Measurements from ENCODE around the gene CGN. TPM values are rescaled to one million over a fixed set of nuclear protein-coding genes. Genes with fewer than 3 reads are reported as not detected.

The CGN gene
- total and polyA plus RNA-seq, 2 of the 13 experiments (the other 11 are each of a cell fraction or from before 2014, with no cell fraction given): 0.75 to 0.81 TPM

GRCh38 chr1:151578941-151579340 is 67.8 kb downstream of the CGN start (continued):
- TF ChIP-seq ZSCAN9 (CRISPR knock-in tag; IDR thresholded peaks at IDR 0.05; ENCODE audit: borderline replicate concordance): no peak
- TF ChIP-seq, protein P1, sequence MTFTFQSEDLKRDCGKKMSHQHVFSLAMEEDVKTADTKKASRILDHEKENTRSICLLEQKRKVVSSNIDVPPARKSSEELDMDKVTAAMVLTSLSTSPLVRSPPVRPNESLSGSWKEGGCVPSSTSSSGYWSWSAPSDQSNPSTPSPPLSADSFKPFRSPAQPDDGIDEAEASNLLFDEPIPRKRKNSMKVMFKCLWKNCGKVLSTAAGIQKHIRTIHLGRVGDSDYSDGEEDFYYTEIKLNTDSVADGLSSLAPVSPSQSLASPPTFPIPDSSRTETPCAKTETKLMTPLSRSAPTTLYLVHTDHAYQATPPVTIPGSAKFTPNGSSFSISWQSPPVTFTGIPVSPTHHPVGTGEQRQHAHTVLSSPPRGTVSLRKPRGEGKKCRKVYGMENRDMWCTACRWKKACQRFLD (CRISPR knock-in tag; IDR thresholded peaks at IDR 0.05; ENCODE audit: borderline replicate concordance): no peak
- no peak for TF ChIP-seq RELA (CRISPR knock-in tag; IDR thresholded peaks at IDR 0.05)
- TF ChIP-seq SALL1 (CRISPR knock-in tag; IDR thresholded peaks at IDR 0.05): no peak
- no peak for TF ChIP-seq ATM (IDR thresholded peaks at IDR 0.05; ENCODE audit: borderline replicate concordance)

- intact Hi-C loops (cut with micrococcal nuclease; ENCODE audit: unreplicated experiment) (no loop called here), in situ Hi-C loops (cut with HindIII; ENCODE audit: extremely low pct_ligation_motif_present, low pct_unique_long_range_greater_than_20kb) (no loop called here)
- ChIA-PET POLR2A (no interaction called here), CTCF (ENCODE audit: low intra/inter-chr PET ratio, low total read pairs) (no interaction called here)
- Histone ChIP-seq H4K20me1 (ENCODE audit: insufficient read depth, low read length) (no peaks in the 10 kb centered on the region), H3K36me3 (replicated peaks in 1 of 2; ENCODE audit: control insufficient read depth in 1 of 2, insufficient read depth in 2 of 2, low read length in 2 of 2) (peaks cover 10 to 21% of the 10 kb centered on the region in 2 experiments), H3K27ac (ENCODE audit: extremely low read length, insufficient read depth, low read length) (no peak overlapping the region), H3K4me2 (ENCODE audit: low read depth, low read length) (no peak overlapping the region), H3K4me3 (replicated peaks in 1 of 3; ENCODE audit: insufficient read depth in 1 of 3, low read depth in 2 of 3, low read length in 3 of 3) (no peak overlapping the region), H3K9ac (ENCODE audit: insufficient read depth, low read depth, low read length) (no peak overlapping the region), H3K79me2 (ENCODE audit: insufficient read depth, low read length) (no peaks in the 10 kb centered on the region), H3K4me1 (ENCODE audit: insufficient read depth, low read length) (no peaks in the 10 kb centered on the region), H3K9me3 (ENCODE audit: low read length) (no peaks in the 10 kb centered on the region), H2AFZ (ENCODE audit: low read length) (no peak overlapping the region), H3K27me3 (ENCODE audit: control insufficient read depth in 1 of 2, insufficient read depth in 2 of 2, low read length in 2 of 2) (no peaks in the 10 kb centered on the region)
- no peak for DNase-seq (ENCODE audit: low spot score)
- no peak for FAIRE-seq
- 86% methylated on average over 8 of the region's 8 CpGs for WGBS (ENCODE audit: low lambda C conversion rate)
- TF ChIP-seq SRF (IDR thresholded peaks at IDR 0.05; ENCODE audit: low read depth, low read length) (no peak), STAT5B (CRISPR knock-in tag; IDR thresholded peaks at IDR 0.05) (no peak), MAX (IDR thresholded peaks at IDR 0.05) (no peak)
- TF ChIP-seq, protein P2, sequence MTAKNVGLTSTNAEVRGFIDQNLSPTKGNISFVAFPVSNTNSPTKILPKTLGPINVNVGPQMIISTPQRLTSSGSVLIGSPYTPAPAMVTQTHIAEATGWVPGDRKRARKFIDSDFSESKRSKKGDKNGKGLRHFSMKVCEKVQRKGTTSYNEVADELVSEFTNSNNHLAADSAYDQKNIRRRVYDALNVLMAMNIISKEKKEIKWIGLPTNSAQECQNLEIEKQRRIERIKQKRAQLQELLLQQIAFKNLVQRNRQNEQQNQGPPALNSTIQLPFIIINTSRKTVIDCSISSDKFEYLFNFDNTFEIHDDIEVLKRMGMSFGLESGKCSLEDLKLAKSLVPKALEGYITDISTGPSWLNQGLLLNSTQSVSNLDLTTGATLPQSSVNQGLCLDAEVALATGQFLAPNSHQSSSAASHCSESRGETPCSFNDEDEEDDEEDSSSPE (CRISPR knock-in tag; IDR thresholded peaks at IDR 0.05): no peak
- ATAC-seq: no peak
- BruUV-seq (replicated peaks): no TSS peak
These were observed 68.4 kb downstream of the CGN start for GRCh38 chr1:151579436-151580225.
